ENCODE data around the gene GARIN3. TPM values are rescaled to one million over a fixed set of nuclear protein-coding genes. Genes with fewer than 3 reads are reported as not detected.
"Not testable (repeated sequence)": the region's sequence is repeated elsewhere in the genome, so short reads cannot be mapped to it uniquely, and the experiment has no call there.

Gene GARIN3
- total RNA-seq, 1 donor from 2014 or later, result not detected

DNA sequence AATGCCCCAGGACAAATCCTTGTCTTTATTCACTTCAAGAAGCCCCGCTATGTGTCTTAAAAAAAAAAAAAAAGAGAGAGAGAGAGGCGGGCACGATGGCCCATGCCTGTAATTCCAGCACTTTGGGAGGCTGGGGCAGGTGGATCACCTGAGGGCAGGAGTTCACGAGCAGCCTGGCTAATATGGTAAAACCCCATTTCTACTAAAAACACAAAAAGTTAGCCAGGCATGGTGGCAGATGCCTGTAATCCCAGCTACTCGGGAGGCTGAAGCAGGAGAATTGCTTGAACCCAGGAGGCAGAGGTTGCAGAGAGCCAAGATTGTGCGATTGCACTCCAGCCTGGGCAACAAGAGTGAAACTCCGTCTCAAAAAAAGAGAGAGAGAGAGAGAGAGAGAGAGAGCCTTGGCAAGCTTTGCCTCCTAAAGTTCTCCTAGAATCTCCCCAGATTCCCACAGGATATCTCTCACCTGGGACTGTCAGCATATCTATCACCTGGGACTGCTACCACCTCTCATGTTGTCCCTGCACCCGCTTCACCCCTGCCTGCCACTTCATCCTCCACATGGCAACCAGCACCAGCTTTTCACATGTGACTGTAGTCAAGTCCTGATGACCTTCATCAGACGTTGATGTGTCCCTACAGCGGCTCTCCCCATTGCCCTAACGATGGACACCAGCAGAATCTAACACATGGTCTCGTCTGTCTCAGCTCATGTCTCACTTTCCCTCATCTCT, 20.4 kb upstream of the GARIN3 start:
- Histone ChIP-seq H3K9me3 (ENCODE audit: control insufficient read depth in 3 of 3, low read length in 3 of 3) (no peaks in the 10 kb centered on the region), H3K36me3 (ENCODE audit: control insufficient read depth in 3 of 3, insufficient read depth in 3 of 3, low read length in 3 of 3) (no peaks in the 10 kb centered on the region), H3K4me1 (ENCODE audit: control insufficient read depth in 3 of 3, insufficient read depth in 3 of 3, low read length in 3 of 3) (no peaks in the 10 kb centered on the region), H3K27me3 (ENCODE audit: control insufficient read depth in 3 of 3, insufficient read depth in 3 of 3, low read length in 3 of 3) (peaks cover 0 to 3% (median 3%) of the 10 kb centered on the region in 3 donors), H3K4me3 (ENCODE audit: low read length in 3 of 3) (no peak overlapping the region), H3K9ac (ENCODE audit: low read depth in 1 of 3, low read length in 3 of 3) (no peak overlapping the region), H3K27ac (ENCODE audit: low read depth, low read length) (no peak overlapping the region)

- not testable (repeated sequence) for H3K27ac ChIP-seq (ENCODE audit: low read depth, low read length); H3K36me3 ChIP-seq (ENCODE audit: control insufficient read depth in 3 of 3, insufficient read depth in 3 of 3, low read length in 3 of 3); H3K9ac ChIP-seq (ENCODE audit: low read depth in 1 of 3, low read length in 3 of 3); H3K27me3 ChIP-seq (ENCODE audit: control insufficient read depth in 3 of 3, insufficient read depth in 3 of 3, low read length in 3 of 3); H3K4me3 ChIP-seq (ENCODE audit: low read length in 3 of 3); H3K4me1 ChIP-seq (ENCODE audit: control insufficient read depth in 3 of 3, insufficient read depth in 3 of 3, low read length in 3 of 3); H3K9me3 ChIP-seq (ENCODE audit: control insufficient read depth in 3 of 3, low read length in 3 of 3)
These were observed 19.1 kb upstream of the GARIN3 start for GRCh38 chr5:157185122-157185521.

GRCh38 chr5:157184117-157184670, 18.1 kb upstream of the GARIN3 start:
- Histone ChIP-seq H3K4me3 (ENCODE audit: low read length in 3 of 3) (no peak overlapping the region), H3K36me3 (ENCODE audit: control insufficient read depth in 3 of 3, insufficient read depth in 3 of 3, low read length in 3 of 3) (no peaks in the 10 kb centered on the region), H3K4me1 (ENCODE audit: control insufficient read depth in 3 of 3, insufficient read depth in 3 of 3, low read length in 3 of 3) (no peaks in the 10 kb centered on the region), H3K27me3 (ENCODE audit: control insufficient read depth in 3 of 3, insufficient read depth in 3 of 3, low read length in 3 of 3) (peaks cover 0 to 3% (median 3%) of the 10 kb centered on the region in 3 donors), H3K9ac (ENCODE audit: low read depth in 1 of 3, low read length in 3 of 3) (no peak overlapping the region), H3K9me3 (ENCODE audit: control insufficient read depth in 3 of 3, low read length in 3 of 3) (no peaks in the 10 kb centered on the region), H3K27ac (ENCODE audit: low read depth, low read length) (no peak overlapping the region)

- no peak overlapping the region for H3K27ac ChIP-seq (ENCODE audit: low read depth, low read length)
- H3K36me3 ChIP-seq (ENCODE audit: control insufficient read depth in 3 of 3, insufficient read depth in 3 of 3, low read length in 3 of 3), result no peaks in the 10 kb centered on the region
- H3K27me3 ChIP-seq (ENCODE audit: control insufficient read depth in 3 of 3, insufficient read depth in 3 of 3, low read length in 3 of 3), result peaks cover 0 to 3% (median 3%) of the 10 kb centered on the region in 3 donors
- no peak overlapping the region for H3K4me3 ChIP-seq (ENCODE audit: low read length in 3 of 3)
- H3K9ac ChIP-seq (ENCODE audit: low read depth in 1 of 3, low read length in 3 of 3), result no peak overlapping the region
- no peaks in the 10 kb centered on the region for H3K9me3 ChIP-seq (ENCODE audit: control insufficient read depth in 3 of 3, low read length in 3 of 3)
- no peaks in the 10 kb centered on the region for H3K4me1 ChIP-seq (ENCODE audit: control insufficient read depth in 3 of 3, insufficient read depth in 3 of 3, low read length in 3 of 3)
These were observed 16.2 kb upstream of the GARIN3 start for GRCh38 chr5:157182143-157182757.

- Histone ChIP-seq H3K27ac (ENCODE audit: low read depth, low read length) (no peak within 1 kb of the TSS), H3K27me3 (ENCODE audit: control insufficient read depth in 3 of 3, insufficient read depth in 3 of 3, low read length in 3 of 3) (peaks cover 0 to 6% (median 5%) of the 10 kb centered on the region in 3 donors), H3K9ac (ENCODE audit: low read depth in 1 of 3, low read length in 3 of 3) (no peak within 1 kb of the TSS), H3K4me1 (ENCODE audit: control insufficient read depth in 3 of 3, insufficient read depth in 3 of 3, low read length in 3 of 3) (no peaks in the 10 kb centered on the region), H3K9me3 (ENCODE audit: control insufficient read depth in 3 of 3, low read length in 3 of 3) (no peaks in the 10 kb centered on the region), H3K4me3 (ENCODE audit: low read length in 3 of 3) (no peak within 1 kb of the TSS), H3K36me3 (ENCODE audit: control insufficient read depth in 3 of 3, insufficient read depth in 3 of 3, low read length in 3 of 3) (no peaks in the 10 kb centered on the region)
These were observed 14.6 kb upstream of the GARIN3 start, which contains the start of gene ITK for GRCh38 chr5:157180374-157181264. Gene ITK, plus strand, starts transcription at chr5:157180840. Its CDS starts 138 bp downstream, at chr5:157180978.

GRCh38 chr5:157178966-157179365, 12.9 kb upstream of the GARIN3 start:
- Histone ChIP-seq H3K27ac (ENCODE audit: low read depth, low read length) (no peak overlapping the region), H3K4me3 (ENCODE audit: low read length in 3 of 3) (no peak overlapping the region), H3K9ac (ENCODE audit: low read depth in 1 of 3, low read length in 3 of 3) (no peak overlapping the region), H3K9me3 (ENCODE audit: control insufficient read depth in 3 of 3, low read length in 3 of 3) (no peaks in the 10 kb centered on the region), H3K4me1 (ENCODE audit: control insufficient read depth in 3 of 3, insufficient read depth in 3 of 3, low read length in 3 of 3) (no peaks in the 10 kb centered on the region), H3K36me3 (ENCODE audit: control insufficient read depth in 3 of 3, insufficient read depth in 3 of 3, low read length in 3 of 3) (no peaks in the 10 kb centered on the region), H3K27me3 (ENCODE audit: control insufficient read depth in 3 of 3, insufficient read depth in 3 of 3, low read length in 3 of 3) (peaks cover 0 to 5% (median 4%) of the 10 kb centered on the region in 3 donors)

DNA sequence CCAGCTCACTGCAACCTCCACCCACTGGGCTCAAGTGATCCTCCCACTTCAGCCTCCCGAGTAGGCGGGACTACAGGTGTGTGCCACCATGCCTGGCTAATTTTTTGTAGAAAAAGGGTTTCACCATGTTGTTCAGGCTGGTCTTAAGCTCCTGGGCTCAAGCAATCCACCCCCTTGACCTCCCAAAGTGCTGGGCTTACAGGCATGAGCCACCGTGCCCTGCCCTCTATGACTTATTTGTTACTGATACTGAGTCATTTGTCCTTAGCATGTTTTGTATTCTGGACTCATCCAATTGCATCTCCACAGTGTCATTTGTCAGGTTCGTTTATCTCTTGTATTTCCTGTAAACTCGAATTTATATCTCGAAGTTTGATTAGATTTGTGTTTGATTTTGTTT, 11.9 kb upstream of the GARIN3 start:
- Histone ChIP-seq H3K27ac (ENCODE audit: low read depth, low read length) (no peak overlapping the region), H3K4me1 (ENCODE audit: control insufficient read depth in 3 of 3, insufficient read depth in 3 of 3, low read length in 3 of 3) (no peaks in the 10 kb centered on the region), H3K9me3 (ENCODE audit: control insufficient read depth in 3 of 3, low read length in 3 of 3) (no peaks in the 10 kb centered on the region), H3K27me3 (ENCODE audit: control insufficient read depth in 3 of 3, insufficient read depth in 3 of 3, low read length in 3 of 3) (peaks cover 0 to 5% (median 2%) of the 10 kb centered on the region in 3 donors), H3K4me3 (ENCODE audit: low read length in 3 of 3) (no peak overlapping the region), H3K9ac (ENCODE audit: low read depth in 1 of 3, low read length in 3 of 3) (no peak overlapping the region), H3K36me3 (ENCODE audit: control insufficient read depth in 3 of 3, insufficient read depth in 3 of 3, low read length in 3 of 3) (no peaks in the 10 kb centered on the region)

DNA sequence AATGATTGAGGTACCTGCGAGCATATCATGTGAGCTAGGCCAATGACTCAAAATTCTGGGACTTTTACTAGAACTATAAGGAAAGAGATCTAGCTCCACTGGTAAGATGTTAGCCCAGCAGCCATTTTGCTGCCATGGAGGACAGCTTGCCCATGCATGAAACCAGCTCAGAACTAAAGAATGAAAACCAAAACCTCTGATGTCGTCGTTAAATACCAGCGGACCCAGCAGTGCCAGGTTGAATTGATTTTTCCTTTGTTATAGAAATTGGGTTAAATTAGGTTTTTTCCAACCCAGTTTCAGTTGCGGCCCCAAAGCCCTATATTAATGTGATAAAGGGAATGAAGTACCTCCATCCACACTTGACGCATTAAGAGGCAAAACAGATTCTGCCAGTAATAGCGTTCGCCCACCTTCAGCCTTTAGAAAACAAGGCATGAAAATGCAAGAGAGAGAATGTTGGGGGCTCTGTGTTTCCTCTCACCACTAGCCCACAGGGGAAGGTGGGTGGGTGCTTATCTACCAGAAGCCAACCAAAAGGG, 9.1 kb upstream of the GARIN3 start:
- no peak overlapping the region for H3K4me3 ChIP-seq (ENCODE audit: low read length in 3 of 3)

DNA sequence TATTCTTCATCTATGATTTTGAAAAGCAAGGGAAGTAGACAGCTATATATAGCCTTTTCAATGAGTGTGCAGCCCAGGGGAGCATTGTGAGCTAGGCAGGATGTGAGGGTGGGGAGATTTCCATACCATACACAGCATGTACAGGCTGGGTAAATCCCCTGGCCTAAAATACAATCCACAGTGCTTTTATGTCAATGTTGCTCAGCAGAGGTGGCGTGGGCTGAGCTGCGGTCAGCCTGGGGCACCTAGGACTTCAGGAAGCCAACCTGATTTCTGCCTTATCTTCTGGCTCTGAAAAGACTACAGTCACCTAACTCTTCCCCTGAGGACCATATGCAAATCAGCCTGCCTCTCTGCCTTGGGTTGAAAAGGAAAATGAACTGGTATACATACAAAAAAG, 6.3 kb upstream of the GARIN3 start:
- H3K4me1 ChIP-seq (ENCODE audit: control insufficient read depth in 3 of 3, insufficient read depth in 3 of 3, low read length in 3 of 3), result no peaks in the 10 kb centered on the region
- H3K27ac ChIP-seq (ENCODE audit: low read depth, low read length), result no peak overlapping the region

More for the DNA sequence above, 9.1 kb upstream of the GARIN3 start:
- Histone ChIP-seq H3K4me1 (ENCODE audit: control insufficient read depth in 3 of 3, insufficient read depth in 3 of 3, low read length in 3 of 3) (no peaks in the 10 kb centered on the region), H3K9ac (ENCODE audit: low read depth in 1 of 3, low read length in 3 of 3) (no peak overlapping the region), H3K27ac (ENCODE audit: low read depth, low read length) (no peak overlapping the region), H3K36me3 (ENCODE audit: control insufficient read depth in 3 of 3, insufficient read depth in 3 of 3, low read length in 3 of 3) (no peaks in the 10 kb centered on the region), H3K9me3 (ENCODE audit: control insufficient read depth in 3 of 3, low read length in 3 of 3) (no peaks in the 10 kb centered on the region), H3K27me3 (ENCODE audit: control insufficient read depth in 3 of 3, insufficient read depth in 3 of 3, low read length in 3 of 3) (peaks cover 0 to 2% (median 2%) of the 10 kb centered on the region in 3 donors)

More for the DNA sequence above, 6.3 kb upstream of the GARIN3 start:
- Histone ChIP-seq H3K9me3 (ENCODE audit: control insufficient read depth in 3 of 3, low read length in 3 of 3) (no peaks in the 10 kb centered on the region), H3K27me3 (ENCODE audit: control insufficient read depth in 3 of 3, insufficient read depth in 3 of 3, low read length in 3 of 3) (peaks cover 0 to 2% (median 2%) of the 10 kb centered on the region in 3 donors), H3K36me3 (ENCODE audit: control insufficient read depth in 3 of 3, insufficient read depth in 3 of 3, low read length in 3 of 3) (no peaks in the 10 kb centered on the region), H3K9ac (ENCODE audit: low read depth in 1 of 3, low read length in 3 of 3) (no peak overlapping the region), H3K4me3 (ENCODE audit: low read length in 3 of 3) (no peak overlapping the region)

Measured in skeletal muscle tissue (tissue), 4 donors.